K562 (cell line): ENCODE measurements around the gene RNF187. TPM values are rescaled to one million over a fixed set of nuclear protein-coding genes. Genes with fewer than 3 reads are reported as not detected.

Source experiments
- ATAC-seq: fragments of 200-7000 bp; cut with Tn5 transposase; 3 replicates; pipeline ENCODE4 v1.9.1; 2020; ENCODE audit warnings: moderate library complexity
- BruUV-seq: library from RNA; stranded (reverse); fragments of 400-500 nt; replicated peaks from 2 replicates; lab custom pipeline; 2021; lab: Mats Ljungman, UMichigan
- CTCF ChIA-PET: fragments of 300-600 bp; formaldehyde crosslinking; extraction: SDS; loops from one replicate; lab custom pipeline; 2021; ENCODE audit warnings: low intra/inter-chr PET ratio; lab: Yijun Ruan, JAX
- POLR2A ChIA-PET: fragments of 300-600, 350-650 bp; sonication (Branson Sonifier 250); formaldehyde crosslinking; extraction: SDS; loops from one replicate; lab custom pipeline; 2021; ENCODE audit warnings: antibody characterized with exemption, inconsistent platforms; lab: Yijun Ruan, JAX
- DNase-seq, 4 experiments: peaks; one replicate each; pipeline versions ENCODE4 v3.0.0 to v3.0.0-alpha.2; 2011 to 2018; ENCODE audit warnings: low spot score in 3 of 4, mixed read lengths in 3 of 4; ENCODE audit errors: extremely low read depth in 1 of 4
- FAIRE-seq: peaks from 2 replicates; lab custom pipeline; 2011; peaks lifted over from hg19 to GRCh38; lab: Jason Lieb, UNC
- H2AFZ ChIP-seq: 2 replicates; pipeline ENCODE4 v1.6.0; 2011; ENCODE audit warnings: low read depth, low read length, control low read depth, inconsistent platforms
- H3K27ac ChIP-seq: fragments of 200-600 bp; 3 replicates; pipeline ENCODE4 v1.8.0; 2011; ENCODE audit warnings: low read depth, mild to moderate bottlenecking, control low read depth, inconsistent platforms, low read length, moderate library complexity, mixed read lengths; ENCODE audit errors: extremely low read depth
- H3K27me3 ChIP-seq, 2 experiments: fragments of 300-600 bp in 1 of 2; 2 replicates in 1 of 2; 3 replicates in 1 of 2; pipeline versions ENCODE4 v1.6.0 to v1.8.0; 2011; ENCODE audit warnings: inconsistent platforms in 2 of 2, low read length in 2 of 2, mild to moderate bottlenecking in 1 of 2, mixed read lengths in 1 of 2, moderate library complexity in 1 of 2; ENCODE audit not compliant: control insufficient read depth in 2 of 2, insufficient read depth in 2 of 2
- H3K36me3 ChIP-seq: fragments of 300-600 bp; 3 replicates; pipeline ENCODE4 v1.8.0; 2011; ENCODE audit warnings: mild to moderate bottlenecking, low read length, inconsistent platforms; ENCODE audit not compliant: control insufficient read depth, insufficient read depth
- H3K4me1 ChIP-seq, 2 experiments: fragments of 200-600 bp in 1 of 2; replicated peaks in 1 of 2; 2 replicates in 1 of 2; 3 replicates in 1 of 2; pipeline versions ENCODE4 v1.5.1 to v1.8.0; 2011; ENCODE audit warnings: inconsistent platforms in 2 of 2, low read length in 2 of 2, mild to moderate bottlenecking in 1 of 2, mixed read lengths in 1 of 2, moderate library complexity in 1 of 2; ENCODE audit not compliant: control insufficient read depth in 2 of 2, insufficient read depth in 2 of 2
- H3K4me2 ChIP-seq: 2 replicates; pipeline ENCODE4 v1.6.1; 2011; ENCODE audit warnings: low read length, control low read depth, inconsistent platforms, mixed read lengths; ENCODE audit not compliant: insufficient read depth
- H3K4me3 ChIP-seq: fragments of 200-600 bp; sonication (generic), shearing (Covaris generic); 2 replicates; pipeline ENCODE4 v1.5.1; 2016; ENCODE audit warnings: control low read depth, inconsistent platforms
- H3K79me2 ChIP-seq: fragments of 200-600 bp; 3 replicates; pipeline ENCODE4 v1.8.0; 2011; ENCODE audit warnings: low read length, inconsistent platforms; ENCODE audit not compliant: control insufficient read depth, insufficient read depth
- H3K9ac ChIP-seq, 2 experiments: 2 replicates each; pipeline versions ENCODE4 v1.6.0 to v1.6.1; 2011; ENCODE audit warnings: low read depth in 2 of 2, low read length in 2 of 2, control low read depth in 1 of 2, inconsistent platforms in 1 of 2, mild to moderate bottlenecking in 1 of 2, mixed read lengths in 1 of 2; ENCODE audit not compliant: insufficient read depth in 1 of 2
- H3K9me1 ChIP-seq: one replicate; pipeline ENCODE4 v1.6.0; 2011; ENCODE audit warnings: inconsistent platforms, mild to moderate bottlenecking, low read length, moderate library complexity; ENCODE audit not compliant: control insufficient read depth, insufficient read depth
- H3K9me3 ChIP-seq: replicated peaks from 2 replicates; pipeline ENCODE4 v1.5.1; 2011; ENCODE audit warnings: low read depth, low read length, inconsistent platforms; ENCODE audit not compliant: control insufficient read depth, insufficient read depth
- H4K20me1 ChIP-seq: replicated peaks from 2 replicates; pipeline ENCODE4 v1.6.1; 2011; ENCODE audit warnings: low read length, inconsistent platforms, mixed read lengths; ENCODE audit not compliant: control insufficient read depth, insufficient read depth
- BHLHE40 ChIP-seq: IDR thresholded peaks from 2 replicates; pipeline ENCODE4 v1.6.1; 2011; ENCODE audit warnings: low read length, improper control_type of control experiment
- CBX1 ChIP-seq: sonication (generic); IDR thresholded peaks from 2 replicates; pipeline ENCODE4 v1.6.1; 2016; ENCODE audit warnings: antibody characterized with exemption, low read depth, mild to moderate bottlenecking
- CBX3 ChIP-seq, 2 experiments: IDR thresholded peaks; 1 replicate in 1 of 2; 2 replicates in 1 of 2; pipeline ENCODE4 v1.6.1; 2012; ENCODE audit warnings: inconsistent platforms in 2 of 2, low read length in 2 of 2, borderline replicate concordance in 1 of 2, control low read depth in 1 of 2
- CXXC5 ChIP-seq: fragments of 250-450 bp; sonication (Bioruptor Pico); IDR thresholded peaks from 2 replicates; pipeline ENCODE4 v1.8.0; 2022; ENCODE audit warnings: inconsistent platforms, mild to moderate bottlenecking, moderate library complexity
- HOXB6 ChIP-seq: fragments of 250-450 bp; sonication (Bioruptor Pico); IDR thresholded peaks from 2 replicates; pipeline ENCODE4 v1.5.1; 2022; ENCODE audit warnings: mild to moderate bottlenecking, borderline replicate concordance
- NEUROD1 ChIP-seq: fragments of 150-350 bp; IDR thresholded peaks from 2 replicates; pipeline ENCODE4 v1.6.1; 2014; ENCODE audit warnings: borderline replicate concordance, low read length, low read depth; ENCODE audit not compliant: partially characterized antibody
- PATZ1 ChIP-seq: fragments of 250-450 bp; sonication (Bioruptor Pico); IDR thresholded peaks from 2 replicates; pipeline ENCODE4 v1.5.0; 2020; ENCODE audit warnings: mild to moderate bottlenecking, borderline replicate concordance
- SIN3A ChIP-seq, 2 experiments: fragments of 150-350 bp in 1 of 2; IDR thresholded peaks; 2 replicates each; pipeline ENCODE4 v1.6.1; 2011 to 2016; ENCODE audit warnings: borderline replicate concordance in 2 of 2, low read depth in 2 of 2, low read length in 2 of 2, mild to moderate bottlenecking in 2 of 2, moderate library complexity in 2 of 2; ENCODE audit not compliant: control insufficient read depth in 1 of 2
- SRSF9 ChIP-seq: fragments of 200-400 bp; formaldehyde crosslinking; IDR thresholded peaks from 2 replicates; pipeline ENCODE4 v1.6.1; 2017; ENCODE audit warnings: low read depth, low read length, borderline replicate concordance
- TOE1 ChIP-seq, 2 experiments: fragments of 450-650 bp in 1 of 2; sonication (generic) in 1 of 2; formaldehyde crosslinking in 1 of 2; IDR thresholded peaks; 2 replicates each; pipeline versions ENCODE4 v1.7.1 to v1.8.0; 2016 to 2022; ENCODE audit warnings: borderline replicate concordance in 2 of 2, mild to moderate bottlenecking in 2 of 2, antibody characterized with exemption in 1 of 2, inconsistent platforms in 1 of 2, low read depth in 1 of 2, missing genetic modification reagents in 1 of 2, moderate library complexity in 1 of 2
- TRIM24 ChIP-seq, 2 experiments: fragments of 450-650 bp; IDR thresholded peaks; 2 replicates each; pipeline ENCODE4 v1.6.1; 2016
- TRIM28 ChIP-seq: fragments of 450-650 bp; IDR thresholded peaks from 2 replicates; pipeline ENCODE4 v1.6.1; 2017
- ZNF212 ChIP-seq: fragments of 450-650 bp; formaldehyde crosslinking; IDR thresholded peaks from 2 replicates; pipeline ENCODE4 v1.4.0; 2020; ENCODE audit warnings: mild to moderate bottlenecking
- ZNF24 ChIP-seq: fragments of 450-650 bp; IDR thresholded peaks from 2 replicates; pipeline ENCODE4 v1.6.1; 2016
- ZNF253 ChIP-seq: fragments of 250-450 bp; sonication (Bioruptor Pico); conservative IDR thresholded peaks from 2 replicates; pipeline ENCODE4 v1.6.1; 2021; ENCODE audit warnings: mild to moderate bottlenecking
- WGBS: fragments of 100-300 bp; shearing (Covaris generic); methylation state at CpG from one replicate; pipeline ENCODE4 v1.1.6; 2016; ENCODE audit warnings: low coverage, mixed read lengths; ENCODE audit not compliant: insufficient coverage; ENCODE audit errors: missing lambda C conversion rate; 5-methylcytosine and 5-hydroxymethylcytosine counted together
- in situ Hi-C: fragments of 300-500 bp; cut with MboI; formaldehyde crosslinking; loops from 4 replicates; pipeline ENCODE4 v1.15.0; 2018; ENCODE audit warnings: inconsistent platforms, mixed read lengths
- intact Hi-C: fragments of 100-400 bp; cut with micrococcal nuclease; formaldehyde crosslinking; loops from 2 replicates; pipeline ENCODE4 v1.14.2; 2022
- polyA plus RNA-seq, 8 experiments: library from polyadenylated mRNA; depleted of rRNA in 4 of 8; stranded (reverse) in 5 of 8; unstranded in 3 of 8; fragments of >200 nt; fragmentation: Nextera tagmentation in 2 of 8; fragmentation: Illumina TruSeq in 1 of 8; extraction: Ambion mirVana in 2 of 8; extraction: Trizol in 1 of 8; gene quantifications; 2 replicates each; pipeline versions ENCODE4 v1.2.1 to v1.2.3, GENCODE V29; 2011 to 2014; ENCODE audit warnings: inconsistent platforms in 1 of 8, missing spikeins in 1 of 8
- total RNA-seq, 7 experiments: library from RNA; depleted of rRNA in 6 of 7; stranded (reverse); fragments of >200 nt in 6 of 7; fragmentation: Illumina TruSeq in 2 of 7; extraction: Trizol in 2 of 7; gene quantifications; 2 replicates each; pipeline versions ENCODE4 v1.2.1 to v1.2.3, GENCODE V29; 2011 to 2021; ENCODE audit warnings: low replicate concordance in 1 of 7
- TF ChIP-seq, protein P1 (sequence below): IDR thresholded peaks from 3 replicates; pipeline ENCODE4 v1.6.1; 2011; ENCODE audit warnings: borderline replicate concordance, mild to moderate bottlenecking, moderate library complexity; ENCODE audit not compliant: insufficient read length; ENCODE audit errors: extremely low read depth

Gene RNF187
- total and polyA plus RNA-seq, 9 of the 15 experiments (the other 6 are each of a cell fraction or from before 2014, with no cell fraction given): 2.3 to 119 (median 41.9) TPM

- no peak overlapping the region for H3K4me3 ChIP-seq
- no peak for ATAC-seq
- H3K4me2 ChIP-seq: no peak overlapping the region
- in situ Hi-C loops: loop anchor here (5.0 kb wide), 1 partner anchor 371 kb away; no protein-coding TSS in a partner anchor
- no peaks in the 10 kb centered on the region for H3K9me1 ChIP-seq
- no peak overlapping the region for H3K27ac ChIP-seq
- no peaks in the 10 kb centered on the region for H3K79me2 ChIP-seq
- intact Hi-C loops: no loop called here
- POLR2A ChIA-PET: interaction anchor here (0.6 to 1.3 kb wide), 3 partner anchors 14 to 297 kb away, joined by 3 read pairs; no protein-coding TSS in a partner anchor
- no peak overlapping the region for H3K9ac ChIP-seq
- no peak for FAIRE-seq
- H3K9me3 ChIP-seq: peaks cover 14% of the 10 kb centered on the region
- no peak for DNase-seq
- H3K27me3 ChIP-seq: no peaks in the 10 kb centered on the region
- 58% methylated on average over 9 of the region's 9 CpGs for WGBS
- no TSS peak for BruUV-seq
- no peaks in the 10 kb centered on the region for H4K20me1 ChIP-seq
- peaks cover 38% of the 10 kb centered on the region in 2 experiments for H3K4me1 ChIP-seq
- no peaks in the 10 kb centered on the region for H3K36me3 ChIP-seq
- CTCF ChIA-PET: no interaction called here
- no peak overlapping the region for H2AFZ ChIP-seq
- TF ChIP-seq ZNF253 (CRISPR knock-in tag) (no peak), SIN3A (IDR thresholded peaks at IDR 0.05; ENCODE audit: borderline replicate concordance in 2 of 2, control insufficient read depth in 1 of 2, low read depth in 2 of 2, low read length in 2 of 2) (no peak), ZNF212 (CRISPR knock-in tag) (no peak), SRSF9 (no peak), TOE1 (IDR thresholded peaks at IDR 0.05; ENCODE audit: borderline replicate concordance) (no peak), TOE1 (CRISPR knock-in tag; IDR thresholded peaks at IDR 0.05; ENCODE audit: borderline replicate concordance, low read depth) (no peak), HOXB6 (CRISPR knock-in tag) (no peak), NEUROD1 (no peak), CBX3 (IDR thresholded peaks at IDR 0.05; ENCODE audit: borderline replicate concordance in 1 of 2, low read length in 2 of 2) (peak in 1 of 2 experiments; percentile 68; a peak in 2 of 3 replicates), CXXC5 (CRISPR knock-in tag) (no peak), TRIM24 (IDR thresholded peaks at IDR 0.05) (peak in 1 of 2 experiments; percentile 36; a peak in 1 of 4 replicates), BHLHE40 (no peak), PATZ1 (no peak), ZNF24 (peak; percentile 50; the same call in 1 of the 2 replicates), TRIM28 (peak; percentile 67; the same call in 1 of the 2 replicates), CBX1 (no peak)
- TF ChIP-seq, protein P1, sequence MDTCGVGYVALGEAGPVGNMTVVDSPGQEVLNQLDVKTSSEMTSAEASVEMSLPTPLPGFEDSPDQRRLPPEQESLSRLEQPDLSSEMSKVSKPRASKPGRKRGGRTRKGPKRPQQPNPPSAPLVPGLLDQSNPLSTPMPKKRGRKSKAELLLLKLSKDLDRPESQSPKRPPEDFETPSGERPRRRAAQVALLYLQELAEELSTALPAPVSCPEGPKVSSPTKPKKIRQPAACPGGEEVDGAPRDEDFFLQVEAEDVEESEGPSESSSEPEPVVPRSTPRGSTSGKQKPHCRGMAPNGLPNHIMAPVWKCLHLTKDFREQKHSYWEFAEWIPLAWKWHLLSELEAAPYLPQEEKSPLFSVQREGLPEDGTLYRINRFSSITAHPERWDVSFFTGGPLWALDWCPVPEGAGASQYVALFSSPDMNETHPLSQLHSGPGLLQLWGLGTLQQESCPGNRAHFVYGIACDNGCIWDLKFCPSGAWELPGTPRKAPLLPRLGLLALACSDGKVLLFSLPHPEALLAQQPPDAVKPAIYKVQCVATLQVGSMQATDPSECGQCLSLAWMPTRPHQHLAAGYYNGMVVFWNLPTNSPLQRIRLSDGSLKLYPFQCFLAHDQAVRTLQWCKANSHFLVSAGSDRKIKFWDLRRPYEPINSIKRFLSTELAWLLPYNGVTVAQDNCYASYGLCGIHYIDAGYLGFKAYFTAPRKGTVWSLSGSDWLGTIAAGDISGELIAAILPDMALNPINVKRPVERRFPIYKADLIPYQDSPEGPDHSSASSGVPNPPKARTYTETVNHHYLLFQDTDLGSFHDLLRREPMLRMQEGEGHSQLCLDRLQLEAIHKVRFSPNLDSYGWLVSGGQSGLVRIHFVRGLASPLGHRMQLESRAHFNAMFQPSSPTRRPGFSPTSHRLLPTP: no peak
These were observed 20.9 kb downstream of the RNF187 start for GRCh38 chr1:228507961-228508652.
